SU-DHL-6 (cell line): ENCODE data around the gene SMYD1.

Experiments
- H2AFZ ChIP-seq: fragments of 200-600 bp; sonication (generic); 2 replicates; pipeline ENCODE4 v1.6.1; 2014; ENCODE audit warnings: low read depth, mild to moderate bottlenecking, moderate library complexity, mixed read lengths, antibody characterized with exemption, low read length; ENCODE audit not compliant: severe bottlenecking
- H3F3A ChIP-seq: fragments of 200-600 bp; shearing (Covaris generic); 2 replicates; pipeline ENCODE4 v1.6.0; 2016; ENCODE audit warnings: antibody characterized with exemption, mild to moderate bottlenecking; ENCODE audit not compliant: insufficient read depth
- H3K27ac ChIP-seq: fragments of 200-600 bp; sonication (generic); 2 replicates; pipeline ENCODE4 v1.5.1; 2016; ENCODE audit warnings: low read depth, mild to moderate bottlenecking, low read length, moderate library complexity, mixed read lengths
- H3K27me3 ChIP-seq: fragments of 200-600 bp; sonication (generic), shearing (Covaris generic); 2 replicates; pipeline ENCODE4 v1.6.0; 2014; ENCODE audit warnings: mild to moderate bottlenecking, low read length
- H3K36me3 ChIP-seq: fragments of 200-600 bp; sonication (generic); 2 replicates; pipeline ENCODE4 v1.6.1; 2014; ENCODE audit warnings: mild to moderate bottlenecking, low read length, mixed read lengths
- H3K4me2 ChIP-seq: fragments of 300-600, 200-600 bp; shearing (Covaris generic), sonication (generic); 2 replicates; pipeline ENCODE4 v1.6.0; 2014; ENCODE audit warnings: low read length, low read depth, mild to moderate bottlenecking; ENCODE audit not compliant: poor library complexity, severe bottlenecking
- H3K4me3 ChIP-seq: fragments of 200-600 bp; sonication (generic); 2 replicates; pipeline ENCODE4 v1.5.1; 2014; ENCODE audit warnings: antibody characterized with exemption, low read length, mild to moderate bottlenecking, mixed read lengths; ENCODE audit not compliant: insufficient read depth, poor library complexity, severe bottlenecking
- H3K79me2 ChIP-seq: fragments of 200-600 bp; sonication (generic); 2 replicates; pipeline ENCODE4 v1.6.1; 2014; ENCODE audit warnings: mild to moderate bottlenecking, low read length, moderate library complexity; ENCODE audit not compliant: insufficient read depth
- H3K9ac ChIP-seq: fragments of 200-600 bp; sonication (generic); 2 replicates; pipeline ENCODE4 v1.7.0; 2014; ENCODE audit warnings: mild to moderate bottlenecking, low read length
- H3K9me2 ChIP-seq: fragments of 200-600 bp; sonication (generic); replicated peaks from 2 replicates; pipeline ENCODE4 v1.6.1; 2014; ENCODE audit warnings: low read length; ENCODE audit not compliant: insufficient read depth
- H3K9me3 ChIP-seq: fragments of 200-600 bp; sonication (generic); 2 replicates; pipeline ENCODE4 v1.6.1; 2014; ENCODE audit warnings: low read length, mixed read lengths; ENCODE audit not compliant: insufficient read depth
- H4K20me1 ChIP-seq: fragments of 200-600 bp; sonication (generic); 2 replicates; pipeline ENCODE4 v1.6.1; 2014; ENCODE audit warnings: low read depth, mild to moderate bottlenecking, antibody characterized with exemption, low read length, moderate library complexity, mixed read lengths
- CTCF ChIP-seq: fragments of 200-600 bp; sonication (generic); IDR thresholded peaks from one replicate; pipeline ENCODE4 v1.5.1; 2017; ENCODE audit warnings: antibody characterized with exemption, mild to moderate bottlenecking, low read length, moderate library complexity; ENCODE audit not compliant: insufficient read depth, poor library complexity, severe bottlenecking
- EZH2phosphoT487 ChIP-seq: fragments of 200-600 bp; sonication (generic), shearing (Covaris generic); conservative IDR thresholded peaks from 2 replicates; pipeline ENCODE4 v1.6.1; 2018; ENCODE audit warnings: mild to moderate bottlenecking, antibody characterized with exemption, low read length, moderate library complexity, mixed read lengths

The SMYD1 gene

DNA sequence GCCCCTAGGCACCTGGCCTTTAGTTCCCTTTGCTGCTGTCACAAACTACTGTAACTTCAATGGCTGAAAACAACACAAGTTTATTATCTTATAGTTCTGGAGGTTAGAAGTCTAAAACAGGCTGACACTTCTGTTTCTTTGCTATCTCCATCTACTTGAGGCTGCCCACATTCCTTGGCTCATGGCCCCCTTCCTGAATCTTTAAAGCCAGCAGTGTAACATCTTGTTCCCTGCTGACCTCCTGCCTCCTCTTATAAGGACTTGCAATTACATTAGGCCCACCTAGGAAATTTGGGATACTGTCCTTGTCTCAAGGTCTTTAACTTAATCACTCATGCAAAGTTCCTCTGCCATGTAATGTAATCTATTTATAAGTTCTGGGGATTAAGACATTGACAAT lies 6.5 kb downstream of the SMYD1 start:
- no peaks in the 10 kb centered on the region for H3K36me3 ChIP-seq
- no peaks in the 10 kb centered on the region for H3F3A ChIP-seq
- H2AFZ ChIP-seq: no peak overlapping the region
- H3K79me2 ChIP-seq: no peaks in the 10 kb centered on the region
- H3K9ac ChIP-seq: no peak overlapping the region
- H3K4me3 ChIP-seq: no peak overlapping the region
- no peaks in the 10 kb centered on the region for H3K9me2 ChIP-seq
- H4K20me1 ChIP-seq: no peaks in the 10 kb centered on the region
- no peaks in the 10 kb centered on the region for H3K27me3 ChIP-seq
- TF ChIP-seq EZH2phosphoT487: no peak
- TF ChIP-seq CTCF: no peak
- H3K4me2 ChIP-seq: no peak overlapping the region
- no peaks in the 10 kb centered on the region for H3K9me3 ChIP-seq
- H3K27ac ChIP-seq: no peak overlapping the region

DNA sequence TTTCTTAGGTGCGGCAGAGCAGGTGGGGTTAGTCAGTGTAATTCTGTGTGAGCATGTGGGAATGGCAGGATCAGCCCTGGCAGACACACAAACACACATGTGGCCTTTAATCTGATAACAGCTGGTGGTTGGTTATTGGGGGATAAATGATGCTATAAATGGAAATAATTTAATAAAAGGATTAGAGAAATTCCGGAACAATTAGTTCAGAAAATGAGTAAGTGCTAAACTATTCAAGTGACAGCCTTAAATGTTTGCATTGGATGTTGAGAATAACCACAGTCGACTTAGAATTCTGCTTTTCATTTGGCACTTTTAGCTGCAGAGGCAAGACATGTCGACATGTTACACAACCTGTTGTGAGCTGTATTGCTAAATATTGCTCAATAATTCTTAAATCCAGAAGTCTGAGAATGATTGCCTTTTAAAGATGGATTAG lies 7.2 kb downstream of the SMYD1 start:
- H3K36me3 ChIP-seq: no peaks in the 10 kb centered on the region
- H2AFZ ChIP-seq: no peak overlapping the region
- H3K27ac ChIP-seq: no peak overlapping the region
- H4K20me1 ChIP-seq: no peaks in the 10 kb centered on the region
- H3K9ac ChIP-seq: no peak overlapping the region
- TF ChIP-seq EZH2phosphoT487 (no peak), CTCF (no peak)
- no peaks in the 10 kb centered on the region for H3K79me2 ChIP-seq
- H3K4me2 ChIP-seq: no peak overlapping the region
- no peaks in the 10 kb centered on the region for H3F3A ChIP-seq
- H3K9me3 ChIP-seq: no peaks in the 10 kb centered on the region
- H3K27me3 ChIP-seq: no peaks in the 10 kb centered on the region
- no peak overlapping the region for H3K4me3 ChIP-seq
- H3K9me2 ChIP-seq: no peaks in the 10 kb centered on the region

- no peaks in the 10 kb centered on the region for H3K27me3 ChIP-seq
- H3K9me2 ChIP-seq: no peaks in the 10 kb centered on the region
- no peak overlapping the region for H3K9ac ChIP-seq
- H3K27ac ChIP-seq: no peak overlapping the region
- H3F3A ChIP-seq: no peaks in the 10 kb centered on the region
- TF ChIP-seq EZH2phosphoT487 (no peak), CTCF (no peak)
- H3K4me2 ChIP-seq: no peak overlapping the region
- H4K20me1 ChIP-seq: no peaks in the 10 kb centered on the region
- no peaks in the 10 kb centered on the region for H3K79me2 ChIP-seq
- H2AFZ ChIP-seq: no peak overlapping the region
- no peak overlapping the region for H3K4me3 ChIP-seq
- H3K9me3 ChIP-seq: no peaks in the 10 kb centered on the region
- H3K36me3 ChIP-seq: no peaks in the 10 kb centered on the region
Measured at GRCh38 chr2:88077080-88077479, 9.5 kb downstream of the SMYD1 start.

- H3K4me3 ChIP-seq: no peak overlapping the region
- no peaks in the 10 kb centered on the region for H4K20me1 ChIP-seq
- H3K9ac ChIP-seq: no peak overlapping the region
- H3K27me3 ChIP-seq: no peaks in the 10 kb centered on the region
- H3F3A ChIP-seq: no peaks in the 10 kb centered on the region
- H3K9me3 ChIP-seq: no peaks in the 10 kb centered on the region
- TF ChIP-seq EZH2phosphoT487: no peak
- TF ChIP-seq CTCF: no peak
- H3K27ac ChIP-seq: no peak overlapping the region
- H3K79me2 ChIP-seq: no peaks in the 10 kb centered on the region
- no peak overlapping the region for H2AFZ ChIP-seq
- no peaks in the 10 kb centered on the region for H3K9me2 ChIP-seq
- no peaks in the 10 kb centered on the region for H3K36me3 ChIP-seq
- no peak overlapping the region for H3K4me2 ChIP-seq
Measured at GRCh38 chr2:88078643-88079172, 11.1 kb downstream of the SMYD1 start.
